Activated CD8-positive, alpha-beta T cell treated with anti-CD3 and anti-CD28 coated beads, Interleukin-2, amount 10 ng/mL, durations not matched to agents 7 days and 5 days (primary cell): Measurements from ENCODE around the gene ARHGEF4. TPM values are rescaled to one million over a fixed set of nuclear protein-coding genes. Genes with fewer than 3 reads are reported as not detected.
A peak's percentile ranks its signal among the peaks of the same experiment; 100 is the strongest.

Experiments used
- ATAC-seq: fragments of 150-1000 bp; cut with Tn5 transposase; one replicate; pipeline ENCODE4 v1.10.0; 2021; ENCODE audit warnings: moderate library complexity
- CTCF ChIA-PET: fragments of 350-600 bp; sonication (Branson Sonifier 250); formaldehyde crosslinking; loops from one replicate; lab custom pipeline; 2021; ENCODE audit warnings: antibody characterized with exemption; lab: Charles Lee
- POLR2A ChIA-PET: fragments of 350-600 bp; sonication (Branson Sonifier 250); formaldehyde crosslinking; loops from one replicate; lab custom pipeline; 2021; ENCODE audit warnings: antibody characterized with exemption; lab: Charles Lee
- DNase-seq: peaks from one replicate; pipeline ENCODE4 v3.0.0-alpha.2; 2020
- H3K27ac Mint-ChIP-seq: one replicate; pipeline ENCODE4 v1.8.0; 2021; ENCODE audit warnings: mild to moderate bottlenecking, mixed read lengths
- H3K27me3 Mint-ChIP-seq: one replicate; pipeline ENCODE4 v1.8.0; 2021; ENCODE audit warnings: low read depth, mixed read lengths
- H3K36me3 Mint-ChIP-seq: one replicate; pipeline ENCODE4 v1.8.0; 2021; ENCODE audit warnings: low read depth, mixed read lengths
- H3K4me1 Mint-ChIP-seq: one replicate; pipeline ENCODE4 v1.8.0; 2021; ENCODE audit warnings: low read depth, mixed read lengths
- H3K4me3 Mint-ChIP-seq: one replicate; pipeline ENCODE4 v1.8.0; 2021; ENCODE audit warnings: mild to moderate bottlenecking, mixed read lengths
- H3K9me3 Mint-ChIP-seq: one replicate; pipeline ENCODE4 v1.8.0; 2022; ENCODE audit warnings: mixed read lengths; ENCODE audit not compliant: insufficient read depth
- total RNA-seq, 2 experiments: library from RNA; stranded (reverse); gene quantifications; one replicate each; pipeline ENCODE4 v1.2.3, GENCODE V29; 2021

ARHGEF4 gene
- total RNA-seq, 2 experiments from 2014 or later, result 2.9 to 3.3 TPM

DNA sequence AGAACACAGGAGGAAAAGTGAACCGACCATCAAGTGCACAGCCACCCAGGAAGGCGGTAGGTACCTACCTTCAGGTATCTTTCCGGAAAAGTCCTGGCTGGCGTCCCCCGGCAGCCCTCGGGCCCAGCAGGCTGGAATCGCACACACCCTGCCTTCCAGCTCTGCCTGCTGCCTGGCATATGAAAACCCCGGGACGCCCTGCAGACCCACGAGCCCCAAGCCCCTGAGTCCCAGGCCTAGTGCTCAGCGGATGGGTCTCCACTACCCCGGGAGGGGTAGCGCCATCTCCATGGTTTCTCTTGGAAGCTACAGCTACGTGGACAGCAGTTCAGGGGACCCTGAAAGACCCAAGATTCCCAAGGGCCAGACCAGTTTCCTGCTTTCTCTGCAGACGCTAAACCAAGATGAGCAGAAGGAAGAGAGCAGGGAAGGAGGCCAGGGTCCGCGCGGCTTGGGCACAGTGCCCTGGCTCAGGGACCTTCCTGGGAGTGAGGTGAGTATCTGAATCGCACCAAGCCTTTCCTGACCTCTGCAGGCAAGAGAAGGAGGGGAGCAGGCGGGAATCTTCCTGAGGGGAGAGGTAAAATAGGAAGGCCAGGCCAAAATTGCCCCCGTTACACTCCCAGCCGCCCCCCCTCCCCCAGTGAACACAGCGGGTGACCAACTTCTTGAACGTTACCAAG is 80.4 kb downstream of the ARHGEF4 start:
- ChIA-PET CTCF (no interaction called here), POLR2A (no interaction called here)
- ATAC-seq (no peak), DNase-seq (no peak)
- Mint-ChIP-seq H3K4me3 (no peak overlapping the region), H3K9me3 (no peaks in the 10 kb centered on the region), H3K36me3 (no peaks in the 10 kb centered on the region), H3K27me3 (peaks cover 9% of the 10 kb centered on the region), H3K27ac (no peak overlapping the region), H3K4me1 (no peaks in the 10 kb centered on the region)

DNA sequence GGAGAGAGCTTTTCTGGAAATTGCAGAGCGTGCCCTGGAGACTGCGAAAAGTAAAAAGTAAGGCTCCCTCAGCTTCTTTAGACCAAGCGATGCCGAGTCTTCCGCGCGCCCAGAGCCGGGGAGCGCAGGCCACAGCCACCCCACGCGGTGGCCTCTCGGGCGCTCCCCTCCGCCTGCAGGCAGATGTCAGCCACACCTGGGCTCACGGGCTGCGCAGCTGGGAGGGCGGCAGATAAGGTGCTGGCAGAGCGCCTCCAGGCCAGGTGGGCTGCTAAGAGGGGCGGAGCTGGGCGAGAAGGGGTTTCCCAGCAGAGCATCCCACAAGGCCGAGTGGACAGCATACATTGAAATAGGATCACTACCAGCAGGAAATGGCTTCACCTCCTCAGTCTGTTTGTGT is 81.7 kb downstream of the ARHGEF4 start:
- Mint-ChIP-seq H3K27me3 (peaks cover 9% of the 10 kb centered on the region), H3K27ac (no peak overlapping the region), H3K4me1 (no peaks in the 10 kb centered on the region), H3K9me3 (no peaks in the 10 kb centered on the region), H3K36me3 (no peaks in the 10 kb centered on the region), H3K4me3 (no peak overlapping the region)
- ChIA-PET CTCF (no interaction called here), POLR2A (no interaction called here)
- DNase-seq, result no peak
- no peak for ATAC-seq

DNA sequence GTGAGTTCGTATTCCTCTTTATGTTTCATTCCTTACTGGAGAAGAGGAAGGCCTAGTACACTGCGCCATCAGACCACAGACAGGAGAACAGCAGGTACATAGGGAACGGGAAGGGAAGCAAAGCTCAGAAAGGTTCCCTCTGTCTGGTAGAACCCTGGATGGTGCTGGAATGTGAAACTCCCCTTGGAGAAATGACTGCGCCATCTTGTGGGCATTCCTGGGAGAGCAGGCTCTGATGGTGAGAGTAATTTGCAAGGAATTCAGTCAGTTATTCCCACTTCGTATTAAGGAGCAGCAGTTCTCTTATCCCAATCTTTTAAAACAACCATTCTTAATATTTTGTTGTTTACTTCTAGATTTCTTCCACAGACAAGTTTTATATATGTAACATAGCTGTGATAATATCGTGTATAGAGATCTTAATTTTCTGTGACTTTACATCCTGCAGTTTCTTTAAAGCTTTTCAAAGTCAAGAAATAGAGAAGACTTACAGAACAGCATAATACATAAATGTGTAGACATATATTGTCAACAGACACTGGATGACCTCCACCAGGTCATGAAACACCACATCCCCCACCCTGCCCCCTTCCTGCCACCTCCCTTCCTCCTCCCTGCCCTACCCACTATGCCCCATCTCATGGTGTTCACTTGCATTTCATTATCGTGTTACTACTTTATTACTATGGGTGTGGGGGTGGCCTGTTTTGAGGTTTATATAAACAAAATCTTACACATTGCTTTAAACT is 83.9 kb downstream of the ARHGEF4 start:
- POLR2A ChIA-PET, result no interaction called here
- no peak overlapping the region for H3K27ac Mint-ChIP-seq
- no peak for ATAC-seq

DNA sequence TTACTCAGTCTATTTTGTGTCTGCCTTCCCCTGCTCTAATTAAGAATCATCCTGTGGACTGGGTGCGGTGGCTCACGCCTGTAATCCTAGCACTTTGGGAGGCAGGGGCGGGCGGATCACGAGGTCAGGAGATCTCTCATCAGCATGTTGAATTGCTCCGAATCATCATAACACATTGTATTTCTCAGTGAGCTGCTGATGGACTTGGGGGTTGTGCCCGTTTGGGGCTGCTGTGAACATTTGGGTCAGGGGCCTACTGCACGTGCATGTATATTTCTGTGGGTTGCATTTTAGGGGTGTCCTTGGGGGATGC is 84.4 kb downstream of the ARHGEF4 start:
- Mint-ChIP-seq H3K36me3 (no peaks in the 10 kb centered on the region), H3K27me3 (peaks cover 5% of the 10 kb centered on the region), H3K27ac (no peak overlapping the region), H3K9me3 (no peaks in the 10 kb centered on the region), H3K4me3 (no peak overlapping the region), H3K4me1 (no peaks in the 10 kb centered on the region)
- CTCF ChIA-PET, result interaction anchor here (0.8 to 2.0 kb wide), 9 partner anchors 8 to 148 kb away, joined by 3 to 12 read pairs (median 3); no protein-coding TSS in a partner anchor
- no peak for DNase-seq
- ATAC-seq, result no peak
- POLR2A ChIA-PET, result no interaction called here

More for the DNA sequence above, 83.9 kb downstream of the ARHGEF4 start:
- DNase-seq, result peak; percentile 58
- Mint-ChIP-seq H3K27me3 (peaks cover 2% of the 10 kb centered on the region), H3K9me3 (no peaks in the 10 kb centered on the region), H3K36me3 (no peaks in the 10 kb centered on the region), H3K4me1 (no peaks in the 10 kb centered on the region), H3K4me3 (no peak overlapping the region)
- CTCF ChIA-PET, result interaction anchor here (0.8 to 2.0 kb wide), 9 partner anchors 9 to 148 kb away, joined by 3 to 12 read pairs (median 3); no protein-coding TSS in a partner anchor

DNA sequence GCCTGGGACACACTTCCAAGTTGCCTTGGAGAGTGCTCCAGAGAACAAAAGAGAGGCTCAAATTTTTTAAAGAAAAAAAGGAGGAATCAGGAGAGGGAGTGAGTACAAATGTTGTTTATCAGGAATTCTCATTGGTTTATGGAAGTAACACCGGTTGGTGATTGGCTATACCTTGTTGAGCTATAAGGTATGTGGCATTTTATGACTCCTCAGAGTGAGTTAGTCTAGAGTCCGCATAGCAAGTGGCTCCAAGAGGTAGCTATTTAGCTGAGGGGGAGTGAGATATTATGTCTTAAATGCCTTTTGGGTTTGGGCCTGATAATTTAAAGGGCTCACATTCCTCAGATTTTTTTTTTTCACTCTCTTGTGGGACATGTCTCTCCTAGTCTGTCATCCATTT is 85.7 kb downstream of the ARHGEF4 start:
- POLR2A ChIA-PET, result no interaction called here
- Mint-ChIP-seq H3K27me3 (peaks cover 12% of the 10 kb centered on the region), H3K9me3 (no peaks in the 10 kb centered on the region), H3K4me3 (no peak overlapping the region), H3K36me3 (no peaks in the 10 kb centered on the region), H3K27ac (no peak overlapping the region), H3K4me1 (no peaks in the 10 kb centered on the region)
- ATAC-seq (no peak), DNase-seq (no peak)
- CTCF ChIA-PET, result interaction anchor here (0.6 to 1.7 kb wide), 2 partner anchors 100 to 127 kb away, joined by 3 read pairs; no protein-coding TSS in a partner anchor

DNA sequence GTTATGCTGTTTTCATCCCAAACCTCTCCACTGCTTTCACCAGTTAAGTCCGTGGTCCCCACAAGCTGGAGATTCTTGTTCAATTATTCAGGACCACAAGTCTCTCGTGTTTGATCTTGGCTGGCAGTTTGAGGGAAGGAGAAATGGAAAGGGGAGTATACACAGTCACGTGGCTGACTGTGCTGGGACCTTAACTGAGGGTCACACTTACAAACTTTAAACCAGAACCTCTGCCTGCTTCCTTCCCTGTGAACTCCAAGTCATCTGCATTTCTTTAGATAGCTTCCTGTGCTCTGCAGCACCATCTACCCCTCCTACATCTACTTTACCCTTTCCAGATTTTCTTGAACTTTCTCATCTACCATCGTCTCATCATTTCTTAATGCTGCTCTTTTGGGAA is 91.7 kb downstream of the ARHGEF4 start:
- Mint-ChIP-seq H3K4me1 (no peaks in the 10 kb centered on the region), H3K36me3 (no peaks in the 10 kb centered on the region), H3K4me3 (no peak overlapping the region), H3K27me3 (peaks cover 18% of the 10 kb centered on the region), H3K9me3 (no peaks in the 10 kb centered on the region), H3K27ac (no peak overlapping the region)
- ChIA-PET POLR2A (no interaction called here), CTCF (interaction anchor here (1.0 to 2.1 kb wide), 2 partner anchors 8 to 131 kb away, joined by 4 to 12 read pairs; no protein-coding TSS in a partner anchor)
- no peak for ATAC-seq
- no peak for DNase-seq

DNA sequence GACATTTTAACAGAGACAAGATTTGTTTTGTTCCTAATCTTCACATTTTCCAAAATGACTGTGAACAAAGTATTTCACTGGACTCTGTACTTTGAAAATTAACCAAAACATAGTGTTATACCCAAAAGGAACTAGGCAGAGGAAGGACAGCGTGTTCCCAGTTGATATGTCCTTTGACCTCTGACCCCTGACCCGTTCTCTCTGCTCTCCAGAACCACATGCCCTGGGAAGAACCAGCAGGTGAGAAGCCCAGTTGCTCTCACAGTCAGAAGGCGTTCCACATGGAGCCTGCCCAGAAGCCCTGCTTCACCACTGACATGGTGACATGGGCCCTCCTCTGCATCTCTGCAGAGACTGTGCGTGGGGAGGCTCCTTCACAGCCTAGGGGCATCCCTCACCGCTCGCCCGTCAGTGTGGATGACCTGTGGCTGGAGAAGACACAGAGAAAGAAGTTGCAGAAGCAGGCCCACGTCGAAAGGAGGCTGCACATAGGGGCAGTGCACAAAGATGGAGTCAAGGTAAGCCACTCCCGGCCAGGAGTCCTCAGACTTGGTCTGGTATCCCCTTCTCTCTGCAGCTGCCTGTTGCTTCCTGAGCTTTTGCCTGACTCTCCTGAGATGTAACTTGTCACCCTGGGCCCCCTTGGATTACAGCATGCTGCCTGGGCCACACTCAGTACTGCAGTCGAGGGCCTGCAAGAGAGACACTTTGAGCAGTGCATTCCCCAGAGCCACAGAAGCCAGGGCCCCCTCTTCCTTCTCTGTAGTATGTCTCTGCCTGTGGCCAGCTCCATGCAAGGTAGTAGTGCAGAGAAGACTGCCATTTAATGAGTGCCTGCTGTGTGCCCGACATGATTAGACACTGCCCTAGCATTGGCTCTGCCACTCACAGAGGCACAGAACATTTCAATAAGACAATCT is 94.3 kb downstream of the ARHGEF4 start:
- DNase-seq, result no peak
- ChIA-PET POLR2A (no interaction called here), CTCF (no interaction called here)
- no peaks in the 10 kb centered on the region for H3K36me3 Mint-ChIP-seq
- H3K4me3 Mint-ChIP-seq, result no peak overlapping the region
- no peaks in the 10 kb centered on the region for H3K9me3 Mint-ChIP-seq
- no peaks in the 10 kb centered on the region for H3K4me1 Mint-ChIP-seq
- no peak overlapping the region for H3K27ac Mint-ChIP-seq
- ATAC-seq, result no peak
- peaks cover 24% of the 10 kb centered on the region for H3K27me3 Mint-ChIP-seq

DNA sequence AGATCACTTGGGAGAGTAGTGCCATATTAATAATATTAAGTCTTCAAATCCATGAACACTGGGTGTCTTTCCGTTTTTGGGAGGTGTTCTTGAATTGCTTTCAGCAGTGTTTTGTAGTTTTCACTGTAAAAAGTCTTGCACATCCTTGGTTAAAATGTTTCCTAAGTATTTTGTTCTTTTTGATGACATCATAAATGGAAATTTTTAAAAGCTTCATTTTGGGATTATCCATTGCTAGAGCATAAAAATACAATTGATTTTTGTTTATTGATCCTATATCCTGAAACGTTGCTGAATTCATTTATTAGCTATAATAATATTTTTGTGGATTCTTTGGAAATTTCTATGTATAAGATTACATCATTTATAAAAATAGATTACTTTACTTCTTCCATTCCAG is 96.8 kb downstream of the ARHGEF4 start:
- ATAC-seq (no peak), DNase-seq (no peak)
- Mint-ChIP-seq H3K4me1 (no peaks in the 10 kb centered on the region), H3K27me3 (peaks cover 20% of the 10 kb centered on the region), H3K9me3 (no peaks in the 10 kb centered on the region), H3K36me3 (peaks cover 2% of the 10 kb centered on the region), H3K4me3 (no peak overlapping the region), H3K27ac (no peak overlapping the region)
- CTCF ChIA-PET, result no interaction called here
- POLR2A ChIA-PET, result no interaction called here

DNA sequence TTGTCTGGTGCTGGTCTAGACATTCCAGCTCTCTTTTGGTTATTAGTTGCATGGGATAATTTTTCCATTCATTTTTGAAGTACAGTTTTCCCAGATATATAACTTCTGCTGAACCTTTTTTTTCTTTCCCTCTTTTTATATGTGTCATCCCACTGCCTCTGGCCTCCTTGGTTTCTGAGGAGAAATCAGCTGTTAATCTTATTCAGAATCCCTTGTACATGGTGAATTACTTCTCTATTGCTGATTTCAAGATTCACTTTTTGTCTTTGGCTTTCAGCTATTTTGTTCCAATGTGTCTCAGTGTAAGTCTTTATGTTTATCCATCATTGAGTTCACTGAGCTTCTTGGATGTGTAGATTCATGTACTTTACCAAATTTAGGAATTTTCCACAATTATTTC is 99.7 kb downstream of the ARHGEF4 start:
- Mint-ChIP-seq H3K9me3 (no peaks in the 10 kb centered on the region), H3K27me3 (peaks cover 21% of the 10 kb centered on the region), H3K36me3 (peaks cover 2% of the 10 kb centered on the region), H3K27ac (no peak overlapping the region), H3K4me1 (no peaks in the 10 kb centered on the region), H3K4me3 (no peak overlapping the region)
- ChIA-PET POLR2A (no interaction called here), CTCF (interaction anchor here (0.9 kb wide), 1 partner anchor 16 kb away, joined by 3 read pairs; no protein-coding TSS in a partner anchor)
- ATAC-seq (no peak), DNase-seq (no peak)

DNA sequence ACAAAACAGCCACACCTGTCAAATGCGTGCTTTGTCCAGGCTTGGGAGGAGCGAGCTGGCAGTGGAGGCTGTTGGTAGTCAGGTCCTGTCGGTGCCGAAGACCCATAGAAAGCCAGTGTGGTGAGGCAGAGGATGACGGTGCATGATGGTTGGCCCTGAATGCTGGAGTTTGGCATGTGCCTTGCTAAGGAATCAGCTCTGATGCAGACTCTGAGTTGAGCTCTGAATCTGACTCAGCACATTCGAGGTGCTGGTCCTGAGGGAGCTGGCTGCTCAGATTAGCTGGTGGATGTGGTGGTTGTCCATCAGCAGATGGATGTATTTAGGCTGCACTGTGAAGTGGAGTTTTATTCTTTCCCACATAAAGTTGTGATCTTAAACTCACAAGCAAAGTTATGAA is 111.3 kb downstream of the ARHGEF4 start:
- ATAC-seq, result no peak
- Mint-ChIP-seq H3K27me3 (peaks cover 16% of the 10 kb centered on the region), H3K4me1 (no peaks in the 10 kb centered on the region), H3K36me3 (peaks cover 2% of the 10 kb centered on the region), H3K9me3 (peaks cover 28% of the 10 kb centered on the region), H3K4me3 (no peak overlapping the region), H3K27ac (no peak overlapping the region)
- ChIA-PET POLR2A (no interaction called here), CTCF (no interaction called here)
- no peak for DNase-seq

DNA sequence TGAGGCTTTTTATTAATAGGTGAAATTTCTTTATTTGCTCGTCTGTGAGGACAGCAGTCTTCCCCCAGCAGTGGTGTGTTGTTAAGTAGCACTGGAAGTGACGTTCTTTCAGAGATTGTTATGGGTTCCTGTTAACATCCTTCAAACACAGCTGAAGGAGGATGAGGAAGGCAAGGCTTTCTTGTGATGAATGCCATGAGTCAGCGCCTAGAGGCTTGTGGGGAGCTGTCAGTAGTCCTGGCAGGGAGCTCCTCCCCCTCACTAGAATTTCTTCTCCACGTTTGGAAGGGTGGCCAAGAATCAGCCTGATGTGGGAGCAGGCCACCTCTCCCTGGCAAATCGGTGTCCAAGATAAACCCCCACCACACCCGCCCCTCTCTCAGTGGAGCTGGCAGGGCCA is 113.2 kb downstream of the ARHGEF4 start:
- peaks cover 7% of the 10 kb centered on the region for H3K36me3 Mint-ChIP-seq
- CTCF ChIA-PET, result no interaction called here
- H3K4me1 Mint-ChIP-seq, result no peaks in the 10 kb centered on the region
- no peak overlapping the region for H3K4me3 Mint-ChIP-seq
- POLR2A ChIA-PET, result interaction anchor here (0.6 kb wide), 1 partner anchor 39 kb away, joined by 3 read pairs; no protein-coding TSS in a partner anchor
- peaks cover 14% of the 10 kb centered on the region for H3K9me3 Mint-ChIP-seq
- no peak overlapping the region for H3K27ac Mint-ChIP-seq
- H3K27me3 Mint-ChIP-seq, result peaks cover 19% of the 10 kb centered on the region
- DNase-seq, result no peak
- no peak for ATAC-seq
